Middle frontal gyrus (tissue), 1 donor: ENCODE data around the gene OPHN1.
"Not testable (repeated sequence)": the region's sequence is repeated elsewhere in the genome, so short reads cannot be mapped to it uniquely, and the experiment has no call there.

ENCODE experiments used
- DNase-seq: peaks from one replicate; pipeline ENCODE4 v3.0.0-alpha.2; 2015; ENCODE audit warnings: low spot score; ENCODE audit errors: extremely low spot score

The OPHN1 gene

GRCh38 chrX:68077378-68077777 is 355.9 kb downstream of the OPHN1 start:
- no peak for DNase-seq

- no peak for DNase-seq
Observed at GRCh38 chrX:68072041-68072440, 361.3 kb downstream of the OPHN1 start.

DNA sequence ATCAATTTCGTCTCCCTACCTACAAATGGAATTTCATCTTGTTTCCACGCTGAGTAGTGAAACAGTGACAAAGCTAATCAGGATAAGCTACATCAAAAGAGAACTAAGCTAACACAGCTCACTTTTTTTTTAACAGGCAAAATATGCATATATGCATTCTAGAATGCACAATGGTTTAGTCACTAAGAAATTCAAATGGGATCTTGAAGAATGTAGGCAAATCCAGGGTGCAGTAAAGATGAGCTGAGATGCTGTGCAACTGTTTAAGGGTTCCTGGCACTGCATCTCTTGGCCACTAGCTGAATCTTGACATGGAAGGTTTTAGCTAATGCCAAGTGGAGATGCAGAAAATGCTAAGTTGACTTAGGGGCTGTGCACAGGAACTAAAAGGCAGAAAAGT is 363.2 kb downstream of the OPHN1 start:
- not testable (repeated sequence) for DNase-seq

DNA sequence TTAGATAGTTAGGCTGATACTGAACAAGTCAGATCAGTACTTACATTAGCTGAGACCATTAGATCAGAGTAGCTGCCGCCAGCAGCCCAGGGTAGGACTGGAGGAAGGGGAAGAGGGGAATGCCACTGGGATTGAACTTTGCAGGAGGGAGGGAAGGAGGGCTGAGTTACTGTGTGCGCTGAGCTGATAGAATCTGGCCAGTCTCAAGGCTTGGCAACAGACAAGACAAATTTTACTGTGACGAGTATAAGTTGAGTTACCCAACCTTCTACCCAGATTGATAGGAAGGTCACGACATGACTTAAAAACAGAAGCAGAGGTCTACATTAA is 372.1 kb downstream of the OPHN1 start:
- no peak for DNase-seq

DNA sequence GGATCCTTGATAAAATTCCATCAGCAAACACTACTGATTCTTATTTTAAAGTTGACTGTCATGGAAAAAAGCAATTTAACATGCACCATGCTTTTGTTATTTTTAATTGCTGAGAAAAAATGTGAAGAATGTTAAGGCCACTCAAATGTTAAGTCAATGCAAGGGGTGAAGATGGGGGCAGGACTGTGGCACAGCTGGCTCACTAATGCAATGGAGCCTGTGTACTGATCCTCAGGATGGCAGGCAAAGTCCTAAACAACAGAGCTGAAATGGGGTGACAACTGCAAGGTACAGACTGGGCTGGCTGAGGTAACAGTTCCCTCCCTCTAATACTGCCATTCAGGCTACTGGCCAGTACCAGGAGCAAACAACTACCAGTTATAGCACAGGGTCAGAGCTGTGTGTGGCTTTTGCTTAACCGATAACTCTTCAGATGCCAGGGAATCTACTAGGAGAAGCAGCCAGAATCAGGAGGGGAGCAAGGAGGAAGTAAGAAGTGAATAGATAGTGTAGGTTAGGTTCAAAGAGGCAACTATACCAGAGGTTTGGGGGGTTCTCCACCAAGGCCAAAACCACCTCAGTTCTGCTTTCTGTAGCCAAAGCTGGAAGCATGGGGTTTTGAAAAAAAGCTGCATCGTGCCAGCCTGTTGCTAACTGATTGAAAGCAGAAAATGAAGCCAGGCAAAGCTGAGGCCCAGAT is 372.6 kb downstream of the OPHN1 start:
- DNase-seq = no peak

GRCh38 chrX:68059469-68059868 is 373.8 kb downstream of the OPHN1 start:
- DNase-seq = no peak

GRCh38 chrX:68049466-68049865 is 383.8 kb downstream of the OPHN1 start:
- DNase-seq = no peak

GRCh38 chrX:68048774-68049173 is 384.5 kb downstream of the OPHN1 start:
- DNase-seq = no peak

DNA sequence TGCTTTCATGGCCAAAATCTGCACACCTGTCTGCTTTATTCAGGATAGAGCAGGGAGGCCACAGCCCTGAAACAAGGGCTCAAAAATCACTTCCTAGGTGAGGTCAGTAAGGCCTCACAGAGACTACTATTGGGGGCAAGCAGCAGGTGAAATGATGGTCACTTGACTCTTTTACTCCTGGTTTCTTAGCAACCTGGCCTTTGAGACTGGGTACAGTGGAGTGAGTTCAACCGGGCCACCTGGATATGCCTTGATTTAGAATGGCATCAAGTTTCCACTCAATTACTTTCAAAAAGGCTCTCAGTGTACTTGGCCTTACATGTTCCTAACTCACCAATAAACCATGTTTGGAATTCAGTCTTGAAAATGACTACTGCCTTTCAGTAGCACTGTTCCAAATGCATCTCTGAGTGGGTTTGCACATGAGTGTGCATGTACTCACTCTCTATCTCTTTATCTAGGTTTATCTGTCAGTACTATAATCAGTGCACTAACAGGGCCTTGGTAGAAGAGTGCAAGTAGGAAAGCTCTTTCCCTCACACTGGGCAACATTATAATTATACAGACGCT is 388.2 kb downstream of the OPHN1 start:
- DNase-seq = no peak

- no peak for DNase-seq
Observed at GRCh38 chrX:68043713-68044438, 389.4 kb downstream of the OPHN1 start.

DNA sequence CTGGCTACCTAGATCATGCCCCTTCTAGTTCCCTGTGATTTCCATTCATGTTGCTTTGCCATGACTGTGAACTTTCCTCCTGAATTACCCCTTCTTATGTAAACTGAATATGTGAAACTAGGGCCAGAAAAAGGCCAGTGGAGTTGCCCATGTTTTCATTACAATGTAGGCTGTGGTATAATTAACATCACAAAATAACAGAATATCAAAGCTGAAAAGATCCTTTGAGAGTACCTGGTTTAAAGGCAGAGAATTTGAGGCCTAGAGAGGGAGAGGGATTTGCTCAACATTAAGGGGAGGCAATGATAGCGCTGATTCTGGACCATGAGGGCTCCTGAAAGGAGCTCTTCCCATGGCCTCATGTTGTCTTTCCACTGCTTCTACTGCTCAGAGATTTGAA is 392.2 kb downstream of the OPHN1 start:
- DNase-seq = no peak

DNA sequence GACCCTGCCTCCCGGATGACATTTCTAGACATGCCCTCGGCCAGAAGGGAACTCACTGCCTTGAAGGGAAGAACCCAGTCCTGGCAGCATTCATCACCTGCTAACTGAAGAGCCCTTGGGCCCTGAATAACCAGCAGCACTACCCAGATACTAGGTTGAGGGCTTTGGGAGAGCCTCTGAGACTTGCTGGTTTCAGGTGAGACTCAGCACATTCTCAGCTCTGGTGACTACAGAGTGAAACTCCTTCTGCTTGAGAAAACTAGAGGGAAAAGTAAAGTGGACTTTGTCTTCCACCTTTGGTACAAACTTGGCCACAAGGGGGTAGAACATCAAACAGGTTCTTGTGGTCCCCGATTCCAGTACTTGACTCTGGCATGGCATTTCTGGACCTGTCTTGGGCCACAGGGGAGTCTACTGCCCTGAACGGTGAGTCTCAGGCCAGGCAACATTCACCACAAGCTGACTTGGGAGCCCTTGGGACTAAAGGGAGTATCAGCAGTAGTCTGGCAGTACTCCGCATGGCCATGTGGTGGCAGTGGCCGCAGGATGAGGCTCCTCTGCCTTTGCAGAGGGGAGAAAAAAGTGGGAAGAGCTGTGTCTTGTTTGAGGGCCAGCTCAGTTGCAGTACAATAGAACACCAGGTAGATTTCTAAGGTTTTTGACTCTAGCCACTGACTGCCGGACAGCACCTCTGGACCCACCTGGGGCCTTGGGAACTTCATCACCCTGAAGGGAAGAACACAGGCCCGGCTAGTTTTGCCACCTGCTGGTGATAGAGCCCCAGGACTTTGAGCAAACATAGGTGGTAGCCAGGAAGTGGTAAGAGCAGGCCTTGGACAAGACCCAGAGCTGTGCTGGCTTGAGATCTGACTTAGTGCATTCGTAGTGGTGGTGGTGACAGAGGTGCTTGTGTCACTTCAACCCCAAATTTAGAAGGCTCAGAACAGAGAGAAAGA is 414.8 kb downstream of the OPHN1 start:
- DNase-seq = no peak

GRCh38 chrX:67998540-67998939 is 434.8 kb downstream of the OPHN1 start:
- no peak for DNase-seq
